Measurements from ENCODE around the gene CHD9. TPM values are rescaled to one million over a fixed set of nuclear protein-coding genes. Genes with fewer than 3 reads are reported as not detected.
"Not testable (repeated sequence)": the region's sequence is repeated elsewhere in the genome, so short reads cannot be mapped to it uniquely, and the experiment has no call there.

Gene CHD9
- total RNA-seq, 2 experiments from 2014 or later, result 13.2 to 18.8 TPM

DNA sequence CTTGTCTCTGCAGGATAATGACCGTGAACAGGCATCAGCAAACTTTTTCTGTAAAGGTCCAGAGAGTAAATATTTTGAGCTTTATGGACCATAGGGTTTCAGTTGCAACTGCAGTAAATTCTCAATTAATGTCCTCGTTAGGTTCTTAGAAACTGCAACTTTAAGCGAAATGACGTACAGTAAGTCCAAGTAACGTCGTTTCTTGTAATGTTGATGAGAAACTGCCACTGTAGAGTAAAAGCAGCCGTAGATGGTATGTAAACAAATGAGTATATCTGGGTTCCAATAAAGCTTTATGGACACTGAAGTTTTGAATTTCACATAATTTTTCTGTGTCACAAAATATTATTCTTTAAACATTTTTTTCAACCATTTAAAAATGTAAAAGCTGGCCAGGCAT is 4.9 kb downstream of the CHD9 start:
- Mint-ChIP-seq H3K27ac (no peak overlapping the region), H3K4me3 (no peak overlapping the region), H3K36me3 (ENCODE audit: low read depth) (peaks cover 2% of the 10 kb centered on the region), H3K4me1 (peaks cover 24% of the 10 kb centered on the region), H3K27me3 (no peaks in the 10 kb centered on the region), H3K9me3 (ENCODE audit: low read depth) (no peaks in the 10 kb centered on the region)
- DNase-seq (no peak), ATAC-seq (no peak)
- ChIA-PET POLR2A (no interaction called here), CTCF (no interaction called here)
- intact Hi-C loops (cut with DNase I, micrococcal nuclease), result loop anchor here (5.0 to 10.0 kb wide), 4 partner anchors 148 to 645 kb away; partner anchors contain the start of genes AKTIP (in 1 of the 2), FTO (in 1 of the 2), RBL2 (in 1 of the 2) and RPGRIP1L (in 1 of the 2)

DNA sequence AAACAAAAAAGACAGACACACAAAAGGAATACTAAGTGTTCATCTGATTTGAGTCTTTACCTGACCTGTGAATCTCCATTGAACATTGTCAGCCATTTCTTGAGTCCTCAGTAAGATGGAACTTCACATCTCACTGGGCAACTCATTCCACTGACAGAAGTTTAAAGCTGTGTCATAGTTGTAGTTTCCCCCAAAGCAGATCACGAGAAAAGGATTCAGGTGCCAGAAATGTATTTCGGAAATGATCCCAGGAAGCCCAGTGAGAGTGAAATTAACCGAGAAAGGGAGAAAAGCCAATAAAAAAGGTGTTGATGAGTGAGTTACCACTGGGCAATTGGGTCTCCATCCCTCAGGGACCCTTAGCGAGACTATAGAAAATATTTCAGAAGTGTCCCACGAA is 6.5 kb downstream of the CHD9 start:
- ChIA-PET POLR2A (no interaction called here), CTCF (no interaction called here)
- Mint-ChIP-seq H3K9me3 (ENCODE audit: low read depth) (no peaks in the 10 kb centered on the region), H3K4me1 (peaks cover 23% of the 10 kb centered on the region), H3K27ac (no peak overlapping the region), H3K36me3 (ENCODE audit: low read depth) (peaks cover 2% of the 10 kb centered on the region), H3K4me3 (no peak overlapping the region), H3K27me3 (no peaks in the 10 kb centered on the region)
- DNase-seq (no peak), ATAC-seq (no peak)
- intact Hi-C loops (cut with DNase I, micrococcal nuclease), result no loop called here

DNA sequence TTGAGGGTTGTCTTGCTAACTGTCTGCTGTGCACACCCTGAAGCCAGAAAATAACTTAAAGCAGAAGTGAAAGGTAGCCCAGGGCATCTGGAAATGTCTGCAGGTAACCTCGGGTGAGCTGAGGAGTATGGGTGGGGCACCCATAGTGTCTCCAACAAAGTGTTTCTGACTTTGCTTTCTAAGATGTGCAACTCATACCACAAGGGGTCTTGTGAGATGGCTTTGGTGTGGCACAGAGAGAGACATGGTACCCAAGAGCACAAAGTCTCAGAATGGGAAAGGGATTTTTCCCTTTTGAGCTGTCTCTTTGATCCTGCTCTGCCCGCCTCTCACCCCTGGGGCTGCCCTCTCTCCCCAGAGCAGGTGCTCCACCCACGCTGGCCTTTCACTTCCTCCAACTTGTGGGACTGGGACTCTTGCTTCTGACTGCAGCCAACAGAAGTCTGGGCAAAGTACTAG is 6.9 kb downstream of the CHD9 start:
- Mint-ChIP-seq H3K4me3 (no peak overlapping the region), H3K27me3 (no peaks in the 10 kb centered on the region), H3K36me3 (ENCODE audit: low read depth) (peaks cover 2% of the 10 kb centered on the region), H3K27ac (no peak overlapping the region), H3K4me1 (peaks cover 19% of the 10 kb centered on the region), H3K9me3 (ENCODE audit: low read depth) (no peaks in the 10 kb centered on the region)
- intact Hi-C loops (cut with DNase I, micrococcal nuclease), result no loop called here
- DNase-seq (peak; percentile 71), ATAC-seq (peak; percentile 80)
- CTCF ChIA-PET, result no interaction called here
- POLR2A ChIA-PET, result interaction anchor here (0.6 kb wide), 1 partner anchor 531 kb away, joined by 5 read pairs; no protein-coding TSS in a partner anchor

DNA sequence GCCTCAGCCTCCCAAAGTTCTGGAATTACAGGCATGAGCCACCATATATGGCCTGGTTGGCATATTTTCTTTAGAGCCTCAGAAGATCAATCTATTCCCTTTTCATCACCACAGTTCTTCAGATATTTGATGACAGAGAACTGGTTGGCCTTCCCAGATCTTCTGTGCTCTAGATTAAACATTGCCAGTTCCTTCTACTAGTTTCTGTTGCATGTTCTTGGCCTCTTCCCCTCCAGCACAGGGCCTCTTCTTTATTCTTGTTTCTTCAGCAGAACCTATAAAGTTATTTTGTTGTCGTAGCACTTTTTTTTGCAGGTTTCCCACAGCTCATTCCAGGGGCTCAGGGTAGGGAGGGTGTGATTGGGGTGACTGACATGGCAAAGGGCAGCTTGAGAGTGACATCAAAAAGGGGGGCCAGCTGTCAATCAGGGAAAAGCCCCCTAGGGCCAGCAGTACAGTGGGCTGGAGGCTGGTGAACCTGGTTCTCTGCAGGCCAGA is 9.3 kb downstream of the CHD9 start:
- ATAC-seq (no peak), DNase-seq (no peak)
- H3K9me3 Mint-ChIP-seq (ENCODE audit: low read depth), result no peaks in the 10 kb centered on the region
- H3K4me3 Mint-ChIP-seq, result no peak overlapping the region
- ChIA-PET CTCF (no interaction called here), POLR2A (no interaction called here)
- H3K27ac Mint-ChIP-seq, result no peak overlapping the region
- H3K36me3 Mint-ChIP-seq (ENCODE audit: low read depth), result no peaks in the 10 kb centered on the region
- H3K4me1 Mint-ChIP-seq, result peaks cover 25% of the 10 kb centered on the region
- no peaks in the 10 kb centered on the region for H3K27me3 Mint-ChIP-seq
- intact Hi-C loops (cut with DNase I, micrococcal nuclease), result no loop called here

DNA sequence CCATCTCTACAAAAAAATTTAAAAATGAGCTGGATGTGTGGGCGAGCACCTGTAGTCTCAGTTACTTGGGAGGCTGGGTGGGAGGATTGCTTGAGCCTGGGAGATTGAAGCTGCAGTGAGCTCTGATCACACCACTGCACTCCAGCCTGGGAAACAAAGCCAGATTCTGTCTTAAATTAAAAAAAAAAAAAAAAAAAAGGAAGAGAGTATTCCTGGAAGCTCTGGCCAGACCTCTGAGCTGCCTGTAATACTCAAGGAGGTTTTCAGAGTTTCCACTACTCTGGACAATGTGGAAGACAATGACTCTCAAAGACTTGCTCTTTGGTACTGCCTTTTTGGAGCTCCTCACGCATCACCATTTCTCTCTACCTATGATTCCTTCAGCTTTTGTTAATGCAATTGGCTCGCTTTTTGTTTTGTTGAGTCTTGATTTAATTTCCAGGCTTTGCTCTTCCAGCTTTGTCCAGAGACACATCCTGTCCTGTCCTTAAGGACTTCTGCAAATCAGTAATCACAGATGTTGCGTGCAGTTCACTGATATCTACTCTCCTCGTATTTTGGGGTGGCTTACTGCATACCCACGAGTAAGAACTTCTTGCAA is 10.8 kb downstream of the CHD9 start:
- peaks cover 30% of the 10 kb centered on the region for H3K4me1 Mint-ChIP-seq
- H3K9me3 Mint-ChIP-seq (ENCODE audit: low read depth), result no peaks in the 10 kb centered on the region
- ATAC-seq, result no peak
- H3K27me3 Mint-ChIP-seq, result no peaks in the 10 kb centered on the region
- H3K36me3 Mint-ChIP-seq (ENCODE audit: low read depth), result peaks cover 2% of the 10 kb centered on the region
- H3K4me3 Mint-ChIP-seq, result no peak overlapping the region
- H3K27ac Mint-ChIP-seq, result no peak overlapping the region
- POLR2A ChIA-PET, result no interaction called here
- no peak for DNase-seq
- CTCF ChIA-PET, result interaction anchor here (0.5 to 0.9 kb wide), 3 partner anchors 10 to 49 kb away, joined by 3 to 6 read pairs (median 3); partner anchors contain the start of gene CHD9
- intact Hi-C loops (cut with DNase I, micrococcal nuclease), result no loop called here

DNA sequence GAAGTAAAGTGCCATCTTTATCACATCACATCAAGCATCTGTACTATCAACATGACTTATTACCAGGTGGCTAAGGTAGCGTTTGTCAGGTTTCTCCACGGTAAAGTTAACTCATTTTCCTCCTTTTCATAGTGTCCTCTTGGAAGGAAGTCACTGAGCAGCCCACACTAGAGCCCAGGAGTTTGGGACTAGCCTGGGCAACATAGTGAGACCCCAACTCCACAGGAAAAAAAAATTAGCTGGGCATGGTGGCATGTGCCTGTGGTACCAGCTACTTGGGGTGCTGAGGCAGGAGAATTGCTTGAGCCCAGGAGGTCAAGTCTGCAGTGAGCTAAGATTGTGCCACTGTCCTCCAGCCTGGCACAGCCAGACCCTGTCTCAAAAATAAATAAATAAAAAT is 12.9 kb downstream of the CHD9 start:
- ChIA-PET POLR2A (no interaction called here), CTCF (interaction anchor here (0.6 kb wide), 1 partner anchor 286 kb away, joined by 4 read pairs; no protein-coding TSS in a partner anchor)
- H3K27ac Mint-ChIP-seq, result no peak overlapping the region
- intact Hi-C loops (cut with DNase I, micrococcal nuclease), result no loop called here
- no peaks in the 10 kb centered on the region for H3K27me3 Mint-ChIP-seq
- no peak overlapping the region for H3K4me3 Mint-ChIP-seq
- H3K36me3 Mint-ChIP-seq (ENCODE audit: low read depth), result peaks cover 2% of the 10 kb centered on the region
- DNase-seq (no peak), ATAC-seq (no peak)
- peaks cover 18% of the 10 kb centered on the region for H3K4me1 Mint-ChIP-seq
- H3K9me3 Mint-ChIP-seq (ENCODE audit: low read depth), result no peaks in the 10 kb centered on the region

DNA sequence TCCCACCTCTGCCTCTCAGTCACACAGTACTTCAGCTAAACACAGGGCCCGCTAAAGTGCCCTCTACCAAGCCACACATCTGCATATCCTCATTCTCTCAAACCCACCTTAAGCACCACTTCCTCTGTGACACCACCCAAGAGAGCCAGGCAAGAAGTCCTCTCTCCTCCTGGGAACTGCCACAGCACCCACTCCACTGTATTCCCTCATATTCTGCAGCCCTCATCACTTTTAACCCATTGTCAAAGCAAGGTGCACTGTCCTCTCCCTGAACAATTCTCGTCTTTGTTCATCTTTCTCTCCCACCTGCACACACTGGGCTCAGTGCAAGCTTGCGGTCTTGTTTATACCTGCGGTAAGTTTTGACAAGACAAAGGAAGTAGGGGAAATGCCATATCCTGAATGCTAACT is 13.6 kb downstream of the CHD9 start:
- Mint-ChIP-seq H3K36me3 (ENCODE audit: low read depth) (peaks cover 2% of the 10 kb centered on the region), H3K27ac (no peak overlapping the region), H3K27me3 (no peaks in the 10 kb centered on the region), H3K9me3 (ENCODE audit: low read depth) (no peaks in the 10 kb centered on the region), H3K4me3 (no peak overlapping the region), H3K4me1 (peaks cover 18% of the 10 kb centered on the region)
- intact Hi-C loops (cut with DNase I, micrococcal nuclease), result no loop called here
- DNase-seq, result no peak
- ATAC-seq, result no peak
- CTCF ChIA-PET, result interaction anchor here (0.6 kb wide), 1 partner anchor 285 kb away, joined by 4 read pairs; no protein-coding TSS in a partner anchor
- POLR2A ChIA-PET, result no interaction called here

DNA sequence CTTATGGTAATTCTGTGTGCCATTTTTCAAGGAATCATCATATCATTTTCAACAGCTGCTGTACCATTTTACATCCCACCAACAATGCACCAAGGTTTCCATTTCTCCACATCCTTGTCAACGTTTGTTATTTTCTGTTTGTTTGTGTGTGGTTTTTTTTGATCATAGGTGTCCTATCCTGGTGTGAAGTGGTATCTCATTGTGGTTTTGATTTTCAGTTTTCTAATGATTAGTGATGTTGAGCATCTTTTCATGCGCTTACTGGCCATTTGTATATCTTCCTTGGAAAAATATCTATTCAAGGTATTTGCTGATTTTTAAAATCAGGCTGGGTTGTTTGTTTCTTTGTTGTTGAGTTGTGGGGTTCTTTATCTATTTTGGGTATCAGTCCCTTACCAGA is 15.0 kb downstream of the CHD9 start:
- POLR2A ChIA-PET, result no interaction called here

DNA sequence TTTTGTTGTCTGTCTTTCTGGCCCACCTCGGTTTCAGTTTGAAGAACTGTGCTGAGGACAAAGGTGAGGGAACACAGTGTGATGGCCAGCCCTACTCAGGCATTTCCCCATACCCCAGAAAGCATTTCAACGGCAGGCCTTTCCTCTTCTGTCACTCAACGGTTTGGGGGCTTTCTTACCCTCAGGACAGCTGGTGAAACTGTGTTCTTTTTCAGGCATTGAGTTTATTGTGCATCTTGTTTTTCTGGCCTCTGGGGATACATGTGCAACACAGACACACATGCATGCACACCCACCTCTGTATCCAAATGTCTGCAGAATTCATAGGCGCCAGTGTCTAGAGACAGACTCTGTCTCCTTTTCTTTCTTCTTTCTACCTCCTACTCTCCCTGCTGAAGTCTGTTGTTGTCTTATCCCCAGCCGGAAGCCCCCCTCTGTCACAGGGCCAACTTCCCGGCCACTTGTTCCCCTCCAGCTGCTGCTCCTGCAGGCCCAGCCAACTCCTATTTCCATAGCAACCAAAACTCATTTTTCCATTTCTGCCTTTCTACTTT is 17.0 kb downstream of the CHD9 start:
- Mint-ChIP-seq H3K9me3 (ENCODE audit: low read depth) (peaks cover 8% of the 10 kb centered on the region), H3K36me3 (ENCODE audit: low read depth) (peaks cover 11% of the 10 kb centered on the region), H3K4me3 (no peak overlapping the region), H3K27ac (no peak overlapping the region), H3K27me3 (no peaks in the 10 kb centered on the region), H3K4me1 (peaks cover 16% of the 10 kb centered on the region)
- ChIA-PET CTCF (interaction anchor here (0.6 to 1.0 kb wide), 3 partner anchors 11 to 744 kb away, joined by 3 read pairs; no protein-coding TSS in a partner anchor), POLR2A (no interaction called here)
- no peak for DNase-seq
- ATAC-seq, result no peak
- intact Hi-C loops (cut with DNase I, micrococcal nuclease), result no loop called here

More for the DNA sequence above, 15.0 kb downstream of the CHD9 start:
- intact Hi-C loops (cut with DNase I, micrococcal nuclease), result no loop called here
- Mint-ChIP-seq H3K27ac (no peak overlapping the region), H3K27me3 (no peaks in the 10 kb centered on the region), H3K4me3 (no peak overlapping the region), H3K4me1 (peaks cover 17% of the 10 kb centered on the region), H3K36me3 (ENCODE audit: low read depth) (peaks cover 6% of the 10 kb centered on the region), H3K9me3 (ENCODE audit: low read depth) (peaks cover 8% of the 10 kb centered on the region)
- DNase-seq (no peak), ATAC-seq (no peak)
- CTCF ChIA-PET, result interaction anchor here (1.1 kb wide), 1 partner anchor 15 kb away, joined by 3 read pairs; the partner anchor contains the start of gene CHD9

DNA sequence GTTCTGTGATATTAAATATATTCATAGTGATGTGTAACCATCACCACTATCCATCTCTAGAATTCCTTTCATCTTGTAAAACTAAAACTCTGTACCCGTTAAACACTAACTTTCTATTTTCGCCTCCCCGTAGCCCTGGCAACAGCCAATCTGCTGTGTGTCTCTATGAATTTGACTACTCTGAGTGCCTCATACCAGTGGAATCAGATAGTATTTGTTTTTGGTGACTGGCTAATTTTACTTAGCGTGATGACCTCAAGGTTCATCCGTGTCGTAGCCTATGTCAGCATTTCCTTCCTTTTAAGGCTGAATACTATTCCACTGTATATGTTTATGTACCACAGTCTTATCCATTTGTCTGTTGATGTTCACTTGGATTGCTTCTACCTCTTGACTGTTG is 18.2 kb downstream of the CHD9 start:
- ATAC-seq (no peak), DNase-seq (no peak)
- intact Hi-C loops (cut with DNase I, micrococcal nuclease), result no loop called here
- Mint-ChIP-seq H3K27ac (no peak overlapping the region), H3K4me3 (no peak overlapping the region), H3K27me3 (no peaks in the 10 kb centered on the region), H3K4me1 (peaks cover 13% of the 10 kb centered on the region), H3K36me3 (ENCODE audit: low read depth) (peaks cover 11% of the 10 kb centered on the region), H3K9me3 (ENCODE audit: low read depth) (peaks cover 8% of the 10 kb centered on the region)
- POLR2A ChIA-PET, result no interaction called here
- CTCF ChIA-PET, result no interaction called here

DNA sequence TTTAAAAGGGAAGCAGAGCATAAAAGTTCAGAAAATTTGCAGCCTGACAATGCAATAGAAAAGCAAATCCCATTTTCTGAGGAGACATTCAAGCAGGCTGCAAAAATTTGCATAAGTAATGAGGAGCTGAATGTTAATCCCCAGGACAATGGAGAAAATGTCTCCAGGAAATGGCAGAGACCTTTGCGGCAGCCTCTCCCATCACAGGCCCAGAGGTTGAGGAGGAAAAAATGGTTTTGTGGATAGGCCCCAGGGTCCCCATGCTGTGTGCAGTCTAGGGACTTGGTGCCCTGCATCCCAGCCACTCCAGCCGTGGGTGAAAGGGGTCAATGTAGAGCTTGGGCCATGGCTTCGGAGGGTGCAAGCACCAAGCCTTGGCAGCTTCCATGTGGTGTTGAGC is 19.5 kb downstream of the CHD9 start:
- H3K4me1 Mint-ChIP-seq; ATAC-seq; intact Hi-C loops (cut with DNase I, micrococcal nuclease); CTCF ChIA-PET; DNase-seq; H3K4me3 Mint-ChIP-seq; H3K27ac Mint-ChIP-seq; H3K36me3 Mint-ChIP-seq (ENCODE audit: low read depth); H3K9me3 Mint-ChIP-seq (ENCODE audit: low read depth); H3K27me3 Mint-ChIP-seq; POLR2A ChIA-PET: not testable (repeated sequence)

DNA sequence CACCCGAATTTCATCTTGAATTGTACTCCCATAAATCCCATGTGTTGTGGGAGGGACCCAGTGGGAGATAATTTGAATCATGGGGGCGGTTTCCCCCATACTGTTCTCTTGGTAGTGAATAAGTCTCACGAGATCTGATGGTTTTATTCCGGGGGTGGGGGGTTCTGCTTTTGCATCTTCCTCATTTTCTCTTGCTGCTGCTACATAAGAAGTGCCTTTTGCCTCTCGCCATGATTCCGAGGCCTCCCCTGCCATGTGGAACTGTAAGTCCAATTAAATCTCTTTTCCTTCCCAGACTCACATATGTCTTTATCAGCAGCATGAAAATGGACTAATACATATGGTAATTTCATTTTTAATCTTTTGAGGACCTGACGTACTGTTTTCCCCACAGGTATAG is 20.7 kb downstream of the CHD9 start:
- ATAC-seq; DNase-seq; H3K4me1 Mint-ChIP-seq; H3K4me3 Mint-ChIP-seq; H3K9me3 Mint-ChIP-seq (ENCODE audit: low read depth); H3K36me3 Mint-ChIP-seq (ENCODE audit: low read depth); H3K27me3 Mint-ChIP-seq; CTCF ChIA-PET; intact Hi-C loops (cut with DNase I, micrococcal nuclease); POLR2A ChIA-PET; H3K27ac Mint-ChIP-seq: not testable (repeated sequence)

Measured in activated CD4-positive, alpha-beta T cell treated with anti-CD3 and anti-CD28 coated beads for 36 hours (primary cell).